ENCODE results near the gene SETSIP.
"Not testable (repeated sequence)": the region's sequence is repeated elsewhere in the genome, so short reads cannot be mapped to it uniquely, and the experiment has no call there.

SETSIP gene, protein sequence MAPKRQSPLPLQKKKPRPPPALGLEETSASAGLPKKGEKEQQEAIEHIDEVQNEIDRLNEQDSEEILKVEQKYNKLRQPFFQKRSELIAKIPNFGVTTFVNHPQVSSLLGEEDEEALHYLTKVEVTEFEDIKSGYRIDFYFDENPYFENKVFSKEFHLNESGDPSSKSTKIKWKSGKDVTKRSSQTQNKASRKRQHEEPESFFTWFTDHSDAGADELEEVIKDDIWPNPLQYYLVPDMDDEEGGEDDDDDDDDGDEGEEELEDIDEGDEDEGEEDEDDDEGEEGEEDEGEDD

DNA sequence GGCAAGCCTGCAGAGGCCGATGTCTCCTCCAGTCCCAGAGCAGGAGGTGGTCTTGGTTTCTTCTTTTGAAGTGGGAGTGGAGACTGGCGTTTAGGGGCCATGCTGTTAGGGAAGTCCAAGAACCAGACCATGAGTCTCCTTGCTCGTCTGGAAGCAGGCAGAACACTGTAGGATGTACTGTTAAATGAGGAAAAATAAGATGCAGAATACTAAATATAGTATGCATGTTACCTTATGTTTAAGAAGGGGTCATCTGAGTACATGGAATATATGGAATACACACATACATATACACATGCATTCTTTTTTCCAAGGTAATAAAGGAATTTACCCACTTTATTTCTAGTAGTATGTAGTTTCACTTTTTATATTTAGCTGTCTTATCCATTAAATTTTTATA is at the start of gene SETSIP:
SETSIP (minus strand) TSS at position 101 of the 400 bp plus-strand sequence; CDS start at position 101, 0 bp downstream.
- DNase-seq = no peak

DNA sequence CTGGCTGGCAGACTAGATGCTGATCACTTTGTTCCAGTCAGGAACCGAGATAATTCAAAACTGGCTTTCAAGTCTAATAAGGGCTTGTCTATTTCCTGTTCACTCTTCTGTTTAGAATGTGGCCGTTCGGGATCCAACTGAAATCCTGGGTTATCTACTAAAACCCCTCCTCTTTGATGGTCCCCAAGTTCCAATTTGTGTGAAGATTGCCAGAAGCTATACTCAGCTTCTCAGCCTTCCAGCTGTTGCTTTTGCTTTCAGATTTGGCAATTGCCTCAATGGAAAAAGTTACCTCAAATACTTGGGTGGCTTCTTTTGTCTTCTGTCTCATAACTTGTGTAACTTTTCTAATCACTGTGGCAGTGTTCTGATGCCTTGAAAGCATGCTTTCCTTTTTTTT is 48.7 kb upstream of the SETSIP start:
- DNase-seq = no peak

DNA sequence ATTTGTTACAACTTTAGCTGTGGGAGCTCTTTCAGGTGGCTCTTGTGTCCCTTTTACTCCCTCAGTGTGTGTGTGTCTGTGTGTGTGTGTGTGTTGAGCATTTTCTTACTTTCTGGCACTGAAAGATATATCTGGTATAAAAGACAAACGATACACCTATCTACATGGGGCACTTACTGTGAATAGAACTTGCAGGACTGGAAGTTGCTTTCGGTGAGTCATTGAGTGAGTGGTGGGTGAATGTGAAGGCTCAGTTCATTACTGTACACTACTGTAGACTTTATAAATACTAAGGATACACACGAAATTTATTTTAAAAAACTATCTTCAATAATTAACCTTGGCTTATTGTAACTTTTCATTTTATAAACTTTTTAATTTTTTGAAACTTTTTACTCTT is 43.6 kb upstream of the SETSIP start:
- no peak for DNase-seq

DNA sequence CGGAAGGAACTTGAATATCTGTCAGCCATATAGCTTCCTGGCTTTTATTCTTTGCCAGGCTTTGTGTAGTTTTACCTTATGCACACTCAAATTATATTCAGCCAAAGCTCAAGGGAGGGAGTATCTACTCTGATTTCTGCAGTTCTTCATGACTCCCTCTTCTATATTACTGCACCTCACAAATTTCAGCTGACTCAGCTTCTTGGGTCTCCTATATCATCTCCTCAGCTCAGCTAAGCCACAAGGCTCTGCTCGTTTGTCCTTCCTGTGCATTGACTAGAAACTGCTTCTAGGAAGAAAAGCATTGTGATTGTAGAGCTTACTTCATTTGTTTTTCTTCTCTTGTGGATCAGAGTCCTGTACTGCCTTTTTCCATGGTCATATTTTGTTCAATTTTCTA is 42.3 kb upstream of the SETSIP start:
- DNase-seq = no peak

DNA sequence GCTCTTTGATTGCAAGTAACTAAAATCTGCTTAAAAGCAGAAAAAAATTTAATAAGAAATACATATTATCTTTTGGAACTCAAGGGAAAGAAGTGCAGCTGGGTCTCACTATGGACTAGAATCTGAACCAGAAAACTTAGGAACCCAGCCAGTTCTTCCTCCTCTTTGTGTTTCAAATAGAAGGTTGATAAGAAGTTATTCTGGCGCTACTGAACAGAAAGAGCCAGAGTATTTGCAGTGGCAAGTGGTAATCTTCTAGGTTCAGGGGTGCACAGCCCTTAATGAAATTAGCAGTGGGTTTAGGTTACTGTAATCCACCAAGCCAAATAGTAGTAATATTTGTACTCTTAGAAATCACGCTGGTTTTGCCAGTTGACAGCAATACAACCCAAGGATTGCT is 33.4 kb upstream of the SETSIP start:
- DNase-seq = no peak

DNA sequence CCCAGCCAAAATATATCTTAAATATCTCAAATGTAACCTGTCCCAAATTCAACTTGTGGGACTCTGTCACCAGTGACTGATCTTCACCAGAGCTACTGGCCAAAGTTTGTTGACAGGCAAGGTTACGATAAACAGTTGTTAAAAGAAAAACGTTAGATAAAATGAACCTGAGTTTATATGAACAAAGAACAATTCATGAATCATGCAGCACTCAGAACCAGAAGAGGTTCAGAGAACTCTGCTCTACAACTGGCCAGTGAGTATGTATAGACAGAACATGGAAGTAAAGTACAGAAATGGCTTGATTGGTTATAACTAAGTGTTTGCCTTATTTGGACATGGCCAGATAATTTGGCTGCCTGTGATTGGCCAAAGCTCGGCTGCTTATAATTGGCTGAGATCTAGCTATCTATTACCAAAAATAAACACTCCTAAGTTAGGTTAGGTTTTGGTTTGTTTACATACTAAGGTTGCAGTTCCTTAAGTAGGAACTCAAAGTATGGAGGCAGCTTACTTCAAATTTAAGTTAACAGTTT is 30.4 kb upstream of the SETSIP start:
- DNase-seq = no peak

DNA sequence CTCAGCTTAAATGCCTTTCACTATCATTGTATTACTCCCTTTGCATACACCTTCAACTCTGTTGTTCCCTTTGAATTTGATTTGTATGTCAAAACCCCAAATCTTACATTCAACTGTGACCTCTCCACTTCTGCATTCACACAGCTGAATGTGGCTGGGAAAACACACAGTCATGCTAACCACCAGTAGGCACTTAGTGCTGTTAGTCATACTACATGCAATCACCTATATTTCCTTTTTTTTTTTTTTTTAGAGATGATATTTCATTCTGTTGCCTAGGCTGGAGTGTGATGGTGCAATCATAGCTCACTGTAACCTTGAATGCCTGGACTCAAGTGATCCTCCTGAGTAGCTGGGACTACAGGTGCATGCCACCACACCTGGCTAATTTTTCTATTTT is 21.1 kb upstream of the SETSIP start:
- no peak for DNase-seq

DNA sequence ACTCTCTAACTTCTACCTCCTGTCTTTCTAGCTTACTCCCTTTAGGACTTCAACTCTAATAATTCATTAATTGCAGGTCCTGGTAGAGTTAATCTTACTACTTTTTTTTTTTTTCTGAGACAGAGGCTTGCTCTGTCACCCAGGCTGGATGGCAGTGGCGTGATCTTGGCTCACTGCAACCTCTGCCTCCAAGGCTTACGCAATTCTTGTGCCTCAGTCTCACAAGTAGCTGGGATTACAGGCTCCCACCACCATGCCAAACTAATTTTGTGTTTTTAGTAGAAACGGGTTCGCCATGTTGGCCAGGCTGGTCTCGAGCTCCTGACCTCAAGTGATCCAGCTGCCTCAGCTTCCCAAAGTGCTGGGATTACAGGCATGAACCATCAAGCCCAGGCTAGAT is 20.7 kb upstream of the SETSIP start:
- DNase-seq = no peak

DNA sequence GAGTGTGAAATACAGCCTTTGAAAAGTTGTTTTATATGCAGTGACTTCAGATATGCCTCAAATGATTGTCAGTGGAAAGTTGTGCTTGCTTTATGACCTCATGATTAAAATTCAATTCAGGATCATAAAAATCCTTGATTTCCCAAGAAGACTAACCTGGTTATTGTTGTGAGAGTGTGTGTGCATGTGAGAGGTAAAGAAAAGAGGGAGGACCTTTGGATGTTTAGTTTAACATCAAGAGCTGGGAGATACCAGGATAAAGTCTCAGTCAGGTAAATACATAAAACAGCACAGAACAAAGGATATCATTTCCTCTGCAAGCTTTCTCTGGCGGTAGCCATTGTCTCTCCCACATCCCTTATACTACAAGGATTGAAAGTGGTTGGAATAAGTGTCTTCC is 19.4 kb upstream of the SETSIP start:
- no peak for DNase-seq

DNA sequence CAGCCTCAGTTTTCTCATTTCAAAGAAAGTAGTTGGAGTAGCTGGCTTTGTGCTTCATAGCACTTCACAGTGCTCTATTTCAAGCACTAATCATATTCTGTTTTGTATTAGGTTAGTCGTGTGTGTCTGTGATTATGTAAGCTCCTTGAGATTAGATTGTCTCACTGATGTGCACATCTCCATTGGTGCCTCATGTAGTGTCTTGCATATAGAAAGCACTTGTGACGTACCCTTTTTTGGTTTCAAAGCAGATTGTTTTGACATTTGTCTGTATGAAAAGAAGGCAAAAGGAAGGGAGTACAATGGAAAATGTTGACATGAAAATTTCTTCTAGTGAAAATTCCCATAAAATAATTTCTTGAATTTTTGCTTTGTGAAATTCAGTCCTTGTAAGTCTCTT is 18.9 kb upstream of the SETSIP start:
- no peak for DNase-seq

DNA sequence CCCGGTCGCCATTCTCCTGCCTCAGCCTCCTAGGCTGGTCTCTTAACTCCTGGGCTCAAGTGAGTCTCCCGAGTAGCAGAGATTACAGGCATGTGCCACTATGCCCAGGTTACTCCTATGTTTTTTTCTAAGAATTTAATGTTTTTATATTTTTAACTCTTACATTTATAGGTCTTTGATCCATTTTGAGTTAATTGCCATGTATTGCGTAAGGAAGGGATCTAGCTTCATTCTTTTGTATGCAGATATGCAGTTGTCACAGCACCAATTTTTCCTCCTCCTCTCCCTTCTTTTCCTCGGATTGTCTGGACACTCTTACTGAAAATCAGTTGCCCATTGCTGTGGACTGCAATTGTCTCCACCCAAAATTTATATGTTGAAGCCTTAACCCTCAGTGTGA is 16.4 kb upstream of the SETSIP start:
- no peak for DNase-seq

DNA sequence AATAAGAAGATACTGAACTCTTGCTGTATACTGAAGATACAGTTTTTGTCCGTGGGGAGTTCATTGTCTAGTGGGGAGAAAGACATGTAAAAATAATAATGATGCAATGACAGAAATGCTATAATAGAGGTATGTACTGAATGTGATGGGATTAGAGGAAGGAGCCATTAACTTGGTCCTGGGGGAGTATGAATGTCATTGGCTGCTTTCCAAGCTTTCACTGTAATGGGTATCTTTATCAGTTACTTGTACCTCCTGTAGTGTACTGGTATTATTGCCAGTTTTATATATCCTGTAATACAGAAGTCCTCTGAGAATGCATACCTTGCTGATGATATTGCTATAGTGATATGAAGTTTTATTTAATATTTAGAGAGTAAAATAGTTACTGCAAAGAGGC is 12.3 kb upstream of the SETSIP start:
- DNase-seq = no peak

DNA sequence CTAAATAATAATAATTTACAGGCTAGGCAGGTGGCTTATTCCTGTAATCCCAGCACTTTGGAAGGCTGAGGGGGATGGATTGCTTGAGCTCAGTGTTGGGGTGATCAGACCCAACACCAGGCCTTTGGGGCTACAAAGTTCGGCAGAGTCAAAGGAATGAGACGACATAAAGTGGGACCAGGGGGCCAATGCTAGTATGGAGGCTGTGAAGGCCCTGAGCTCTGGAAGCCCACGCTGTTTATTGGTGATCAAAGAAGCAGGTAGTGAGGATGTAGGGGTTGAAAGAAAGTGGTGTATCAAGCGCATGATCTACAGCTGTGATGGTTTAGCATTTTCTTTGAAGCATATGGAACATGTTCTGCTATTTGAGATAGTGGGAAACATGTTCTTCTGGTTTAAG is 10.5 kb upstream of the SETSIP start:
- no peak for DNase-seq

DNA sequence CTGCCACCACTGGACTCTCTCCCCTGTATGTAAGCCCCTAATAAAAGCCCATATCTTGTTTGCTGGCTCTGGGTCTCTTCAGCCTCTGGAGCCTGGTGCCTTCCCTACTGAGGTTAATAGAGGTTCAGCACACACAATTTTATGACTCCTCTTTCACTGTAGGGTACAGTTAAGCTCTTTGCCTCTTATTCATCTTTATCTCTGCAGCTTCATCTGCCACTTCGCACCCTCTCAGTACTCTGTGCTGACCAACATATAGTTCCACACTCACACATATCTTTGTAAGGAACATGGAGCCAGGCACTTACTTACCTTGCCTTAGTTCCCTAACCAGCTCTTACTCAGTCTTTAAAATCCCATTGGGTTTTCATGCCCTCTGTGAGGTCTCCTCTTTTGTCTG is 9.4 kb upstream of the SETSIP start:
- DNase-seq = no peak

DNA sequence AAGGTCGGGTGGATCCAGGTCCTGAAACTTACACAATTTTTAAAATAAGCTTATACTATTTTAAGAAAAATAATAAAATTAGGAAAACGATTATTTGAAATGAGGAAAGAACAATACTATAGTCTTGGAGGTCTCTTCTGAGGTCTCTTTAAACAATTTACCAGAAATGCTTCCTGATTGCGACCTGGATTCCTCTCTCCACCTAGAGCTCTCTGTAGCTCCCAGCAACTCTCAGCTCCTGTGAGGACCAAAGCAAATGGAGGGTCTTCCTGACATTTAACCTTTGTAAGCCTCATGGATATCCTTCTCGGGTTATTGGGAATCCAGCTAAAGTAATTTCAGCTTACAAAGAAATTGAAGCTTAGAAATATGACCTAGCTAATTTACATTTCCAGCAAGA is 5.8 kb upstream of the SETSIP start:
- DNase-seq = no peak

DNA sequence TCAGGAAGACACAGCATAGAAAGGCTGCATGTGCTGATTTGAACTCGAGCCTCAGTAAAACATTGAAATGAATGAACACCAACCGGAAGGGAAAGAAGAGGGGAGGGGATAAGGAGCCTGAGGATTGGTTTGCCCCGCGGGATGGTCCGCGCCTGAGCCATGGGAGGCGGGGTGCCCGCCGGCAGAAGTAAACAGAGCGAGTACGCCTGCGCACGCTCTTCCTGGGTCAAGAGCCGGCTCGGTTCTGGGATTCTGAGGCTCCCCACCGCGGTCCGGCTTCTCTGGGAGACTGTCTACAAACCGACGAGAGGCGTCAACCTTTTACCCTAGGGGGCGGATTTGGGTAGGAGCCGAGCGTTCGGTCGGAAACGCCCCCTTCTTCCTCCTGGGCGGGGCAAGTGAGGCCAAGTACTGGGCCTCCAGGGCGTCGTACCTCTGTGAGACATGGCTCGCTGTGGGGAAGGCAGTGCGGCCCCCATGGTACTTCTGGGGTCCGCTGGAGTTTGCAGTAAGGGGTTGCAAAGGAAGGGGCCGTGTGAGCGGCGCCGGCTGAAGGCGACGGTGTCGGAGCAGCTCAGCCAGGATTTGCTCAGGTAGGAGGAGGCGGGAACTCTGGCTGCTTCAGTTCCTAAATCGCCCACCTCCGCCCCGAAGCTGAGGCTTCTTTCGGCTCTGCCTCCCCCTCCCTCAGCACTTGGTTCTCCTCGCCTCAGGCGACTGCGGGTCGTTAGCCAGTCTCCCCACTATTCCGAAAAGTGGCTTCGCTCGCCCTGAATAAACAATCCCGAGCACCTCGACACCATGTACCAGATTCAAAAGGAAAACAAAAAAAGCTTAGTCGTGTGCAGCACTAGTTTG is 5.1 kb upstream of the SETSIP start, which contains the start of gene BTBD8:
BTBD8 (plus strand) TSS at position 218 of the 858 bp plus-strand sequence; CDS start at position 445, 227 bp downstream.
- DNase-seq = peak; percentile 54

DNA sequence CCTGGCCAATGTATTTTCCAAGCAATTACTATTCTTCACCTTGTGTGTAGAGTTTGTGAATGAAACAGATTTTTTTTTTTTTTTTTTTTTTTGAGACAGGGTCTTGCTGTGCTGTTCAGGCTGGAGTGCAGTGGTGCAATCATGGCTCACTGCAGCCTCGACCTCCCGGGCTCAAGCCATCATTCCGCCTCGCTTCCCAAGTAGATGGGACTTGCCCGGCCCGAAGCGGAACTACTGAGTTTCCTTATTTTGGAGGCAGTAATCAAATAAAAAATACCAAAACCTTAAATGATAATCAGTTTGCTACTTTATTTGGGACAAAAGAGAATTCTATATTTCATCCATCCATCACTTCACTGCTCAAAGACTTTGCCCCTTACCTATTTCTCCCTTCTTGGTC is 4.2 kb upstream of the SETSIP start:
- no peak for DNase-seq

DNA sequence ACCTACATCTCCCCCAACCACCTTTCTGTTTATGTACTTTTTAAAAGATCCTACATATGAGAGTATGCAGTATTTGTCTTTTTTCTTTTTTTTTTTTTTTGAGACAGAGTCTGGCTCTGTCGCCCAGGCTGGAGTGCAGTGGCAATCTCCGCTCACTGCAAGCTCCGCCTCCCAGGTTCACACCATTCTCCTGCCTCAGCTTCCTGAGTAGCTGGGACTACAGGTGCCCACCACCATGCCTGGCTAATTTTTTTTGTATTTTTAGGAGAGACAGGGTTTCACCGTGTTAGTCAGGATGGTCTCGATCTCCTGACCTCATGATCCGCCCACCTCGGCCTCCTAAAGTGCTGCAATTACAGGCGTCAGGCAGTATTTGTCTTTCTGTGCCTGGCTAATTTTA is 2.9 kb upstream of the SETSIP start:
- not testable (repeated sequence) for DNase-seq

DNA sequence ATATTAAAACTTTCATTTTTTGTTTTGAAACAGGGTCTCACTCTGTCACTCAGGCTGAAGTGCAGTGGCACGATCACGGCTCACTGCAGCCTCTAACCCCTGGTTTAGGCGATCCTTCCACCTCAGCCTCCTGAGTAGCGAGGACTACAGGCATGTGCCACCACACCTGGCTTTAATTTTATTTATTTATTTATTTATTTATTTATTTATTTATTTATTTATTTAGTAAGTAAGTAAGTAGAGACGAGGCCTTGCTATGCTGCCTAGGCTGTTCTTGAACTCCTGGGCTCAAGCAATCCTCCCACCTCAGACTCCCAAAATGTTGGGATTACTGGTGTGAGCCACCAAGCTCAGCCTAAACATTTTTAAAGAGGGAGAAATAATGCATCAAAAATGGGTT is 1.2 kb upstream of the SETSIP start:
- DNase-seq = no peak

DNA sequence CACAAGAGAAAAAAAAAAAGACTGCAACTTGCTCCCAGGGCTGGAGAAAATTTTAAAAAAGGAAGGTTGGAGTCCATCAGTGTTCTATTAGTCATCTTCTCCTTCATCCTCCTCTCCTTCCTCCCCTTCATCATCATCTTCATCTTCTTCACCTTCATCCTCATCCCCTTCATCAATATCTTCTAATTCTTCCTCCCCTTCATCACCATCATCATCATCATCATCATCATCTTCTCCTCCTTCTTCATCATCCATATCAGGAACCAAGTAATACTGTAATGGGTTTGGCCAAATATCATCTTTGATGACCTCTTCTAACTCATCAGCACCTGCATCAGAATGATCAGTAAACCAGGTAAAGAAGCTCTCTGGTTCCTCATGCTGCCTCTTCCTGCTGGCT is 765 bp downstream of the SETSIP start:
- DNase-seq = not testable (repeated sequence)

DNA sequence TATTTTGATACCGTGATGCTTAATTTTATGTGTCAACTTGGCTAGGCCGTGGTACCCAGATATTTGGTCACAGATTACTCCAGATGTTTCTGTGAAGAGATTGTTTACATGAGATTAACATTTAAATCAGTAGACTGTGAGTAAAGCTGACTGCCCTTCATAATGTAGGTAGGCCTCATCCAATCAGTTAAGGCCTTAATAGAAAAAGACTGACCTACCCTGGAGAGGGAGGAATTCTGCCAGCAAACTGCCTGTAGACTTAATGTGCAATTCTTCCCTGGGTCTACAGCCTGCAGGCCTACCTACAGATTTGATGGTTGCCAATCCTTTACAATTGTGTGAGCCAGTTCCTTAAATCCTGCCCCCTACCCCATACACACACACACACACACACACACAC is 4.3 kb downstream of the SETSIP start:
- no peak for DNase-seq

DNA sequence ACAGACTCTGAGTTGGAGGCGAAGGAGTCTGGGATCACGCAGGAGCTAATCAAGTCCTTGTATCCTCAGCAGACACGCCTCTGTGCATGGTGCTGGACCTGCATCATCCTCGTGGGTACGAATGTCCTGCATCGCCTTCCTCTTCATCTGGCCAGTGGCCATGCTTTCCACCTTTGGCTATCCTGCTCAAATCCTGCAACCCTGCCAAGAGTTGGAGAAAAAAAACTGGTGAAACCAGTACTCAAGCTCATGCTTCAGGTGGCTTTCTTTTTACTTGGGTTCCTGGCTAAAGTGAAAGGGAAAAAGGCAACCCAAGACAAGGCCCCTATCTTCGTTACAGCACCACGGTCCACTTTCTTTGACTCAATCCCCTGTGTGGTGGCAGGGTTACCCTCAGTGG is 8.9 kb downstream of the SETSIP start:
- DNase-seq = no peak

DNA sequence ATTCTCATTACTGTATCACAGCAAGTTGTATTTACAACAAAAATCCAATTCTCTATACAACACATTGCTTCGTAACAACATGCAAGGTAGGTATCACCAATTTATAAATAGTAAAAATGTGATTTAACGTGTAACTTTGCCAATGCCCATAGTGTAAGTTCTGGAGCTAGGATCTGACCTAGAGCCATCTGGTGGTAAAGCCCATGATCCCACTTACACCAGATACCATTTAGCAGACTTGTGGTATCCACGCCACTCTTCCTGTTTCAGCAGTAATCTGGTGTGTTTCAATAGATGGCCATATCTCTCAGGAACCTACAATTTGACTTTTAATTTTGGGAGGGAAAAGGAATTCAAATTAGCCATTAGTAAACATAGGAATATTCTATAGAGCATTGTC is 10.2 kb downstream of the SETSIP start:
- DNase-seq = no peak

DNA sequence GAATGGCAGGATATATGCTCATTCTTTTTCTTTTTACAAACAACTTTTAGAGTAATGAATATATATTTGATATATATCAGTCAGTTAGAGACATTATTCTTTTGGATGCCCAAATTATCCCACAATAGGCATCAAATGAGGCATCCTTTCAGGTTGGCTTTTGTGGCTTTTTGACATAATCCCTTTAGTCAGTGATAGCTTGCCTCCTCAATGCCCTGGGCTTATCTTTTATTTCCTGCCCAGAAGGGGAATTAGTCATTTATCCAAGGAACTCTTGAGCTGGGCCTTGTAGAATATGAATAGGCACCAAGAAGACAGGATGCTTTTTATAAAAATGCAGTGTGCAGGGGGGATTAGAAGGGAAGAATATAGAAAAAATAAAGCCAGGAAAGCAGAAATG is 23.3 kb downstream of the SETSIP start:
- DNase-seq = no peak
